Heart left ventricle (tissue), 16 donors: Measurements from ENCODE around the gene NEURL1. TPM values are rescaled to one million over a fixed set of nuclear protein-coding genes. Genes with fewer than 3 reads are reported as not detected.

Source experiments
- ATAC-seq, 4 donors: fragments of 200-7000 bp; cut with Tn5 transposase; one replicate each; pipeline ENCODE4 v1.9.1; 2020 to 2022; ENCODE audit warnings: moderate library complexity in 4 of 4, mild to moderate bottlenecking in 3 of 4, moderate number of reproducible peaks in 1 of 4
- DNase-seq, 5 donors: peaks; one replicate each; pipeline ENCODE4 v3.0.0-alpha.2; 2020
- H3K27ac ChIP-seq, 12 donors: fragments of 200-600 bp; sonication (generic) in 4 of 12; one replicate each; pipeline versions ENCODE4 v1.5.0 to v1.8.0; 2016 to 2022; ENCODE audit warnings: mild to moderate bottlenecking in 2 of 12
- H3K27me3 ChIP-seq, 9 donors: fragments of 200-600 bp; sonication (generic) in 2 of 9; one replicate each; pipeline versions ENCODE4 v1.5.1 to v1.8.0; 2016 to 2022; ENCODE audit warnings: mild to moderate bottlenecking in 3 of 9
- H3K36me3 ChIP-seq, 9 donors: fragments of 200-600 bp; sonication (generic) in 2 of 9; one replicate each; pipeline versions ENCODE4 v1.5.0 to v1.8.0; 2018 to 2022; ENCODE audit warnings: mild to moderate bottlenecking in 2 of 9
- H3K4me1 ChIP-seq, 12 donors: fragments of 200-600 bp; sonication (generic) in 4 of 12; one replicate each; pipeline versions ENCODE4 v1.5.0 to v1.8.0; 2016 to 2022; ENCODE audit warnings: mild to moderate bottlenecking in 3 of 12
- H3K4me3 ChIP-seq, 12 donors: fragments of 200-600 bp; sonication (generic) in 4 of 12; one replicate each; pipeline versions ENCODE4 v1.5.0 to v1.8.0; 2017 to 2022; ENCODE audit warnings: mild to moderate bottlenecking in 9 of 12, moderate library complexity in 4 of 12
- H3K9me3 ChIP-seq, 12 donors: fragments of 200-600 bp; sonication (generic) in 4 of 12; one replicate each; pipeline versions ENCODE4 v1.5.0 to v1.8.0; 2016 to 2022; ENCODE audit warnings: mild to moderate bottlenecking in 1 of 12
- CTCF ChIP-seq, 12 donors: fragments of 200-600 bp; sonication (generic) in 4 of 12; IDR thresholded peaks; one replicate each; pipeline versions ENCODE4 v1.5.0 to v1.8.0; 2018 to 2022; ENCODE audit warnings: antibody characterized with exemption in 12 of 12, mild to moderate bottlenecking in 5 of 12
- POLR2A ChIP-seq, 2 donors: fragments of 450-650 bp; IDR thresholded peaks; one replicate each; pipeline ENCODE4 v1.6.1; 2017; ENCODE audit warnings: antibody characterized with exemption in 2 of 2, mild to moderate bottlenecking in 2 of 2, moderate library complexity in 2 of 2
- WGBS, 4 donors: extraction: QIAGEN DNeasy Blood & Tissue Kit in 2 of 4; methylation state at CpG; one replicate each; pipeline versions ENCODE4 v1.1.5 to v1.1.7; 2013 to 2018; 5-methylcytosine and 5-hydroxymethylcytosine counted together
- intact Hi-C, 10 donors: fragments of 100-400 bp; cut with DNase I; formaldehyde crosslinking; loops; one replicate each; pipeline versions ENCODE4 v1.11.1 to v1.14.2; 2022
- polyA plus RNA-seq, 2 donors: library from polyadenylated mRNA; stranded (reverse); fragments of 200-250 nt; gene quantifications; one replicate each; pipeline ENCODE4 v1.2.3, GENCODE V29; 2013
- total RNA-seq, 9 donors: library from RNA; depleted of rRNA in 2 of 9; stranded (reverse); fragments of >200 nt in 2 of 9; fragmentation: NEBNext Ultra II Directional in 3 of 9; extraction: Animal tissue kit (Norgen Biotek cat#: 25700) in 3 of 9; gene quantifications; one replicate each; pipeline versions ENCODE4 v1.1.0 to v1.2.4, GENCODE V29; 2016 to 2023
- donor health status: ischemic (EF 13 %, LVEDD 7.1; RV severe dilation, severe dysfunction).
- donor health status: healthy with polysubstance abuse.
- donor health status: DM: no; HTN: yes; CAD: no.
- donor health status: DM: no; HTN: no; CAD: no.
- donor health status: ischemic (EF 25% LVEDD 6.9; RV normal size, moderate dysfunction).
- donor health status: ischemic (EF 25% LVEDD 5.7; RV mildly dilated, moderate dysfunction).
- donor health status: healthy.
- donor health status: DM: yes; HTN: yes; CAD: no.
- donor health status: ischemic (EF 35%, LVEDD 5.7; RV mildly dilated, moderate dysfunction).
- donor health status: nonischemic (EF 11% LVEDD 7.7; RV severe dilation, severe dysfunction).
- donor health status: DM: yes; HTN: yes; CAD: no.
- donor health status: PGD.
- donor health status: ischemic (EF 29% LVEDD 5.4; RV normal size, mild dysfunction).
- donor health status: nonischemic (EF 23%, LVEDD 6.1; RV moderate dilation, normal function).

The NEURL1 gene
- total and polyA plus RNA-seq, 11 donors: 0.07 to 0.64 (median 0.14) TPM; not detected in 2

- Histone ChIP-seq H3K4me1 (peaks cover 0 to 8% (median 4%) of the 10 kb centered on the region in 12 donors), H3K4me3 (no peak overlapping the region), H3K27ac (no peak overlapping the region), H3K9me3 (no peaks in the 10 kb centered on the region), H3K36me3 (no peaks in the 10 kb centered on the region), H3K27me3 (no peaks in the 10 kb centered on the region)
- no peak for DNase-seq
- no peak for TF ChIP-seq CTCF (IDR thresholded peaks at IDR 0.05)
- no peak for TF ChIP-seq POLR2A (IDR thresholded peaks at IDR 0.05)
- WGBS, 4 donors: 65 to 79% (median 75%) methylated on average over 8 of the region's 8 CpGs
- no peak for ATAC-seq
- intact Hi-C loops: no loop called here
These were observed 36.3 kb upstream of the NEURL1 start for GRCh38 chr10:103457176-103457712.

GRCh38 chr10:103457896-103458583 lies 35.5 kb upstream of the NEURL1 start:
- Histone ChIP-seq H3K9me3 (no peaks in the 10 kb centered on the region), H3K27ac (no peak overlapping the region), H3K4me3 (no peak overlapping the region), H3K36me3 (no peaks in the 10 kb centered on the region), H3K4me1 (peaks cover 0 to under 1% (median 0%) of the 10 kb centered on the region in 12 donors), H3K27me3 (no peaks in the 10 kb centered on the region)
- no peak for ATAC-seq
- WGBS, 4 donors: 94 to 98% (median 97%) methylated on average over 31 to 39 of the region's 39 CpGs
- TF ChIP-seq CTCF (IDR thresholded peaks at IDR 0.05) (no peak), POLR2A (IDR thresholded peaks at IDR 0.05) (no peak)
- no peak for DNase-seq
- intact Hi-C loops: no loop called here

- Histone ChIP-seq H3K36me3 (no peaks in the 10 kb centered on the region), H3K27me3 (no peaks in the 10 kb centered on the region), H3K4me3 (no peak within 1 kb of the TSS), H3K27ac (no peak within 1 kb of the TSS), H3K4me1 (no peaks in the 10 kb centered on the region), H3K9me3 (no peaks in the 10 kb centered on the region)
- DNase-seq: no peak
- ATAC-seq: no peak
- intact Hi-C loops: no loop called here
- WGBS, 4 donors: 68 to 79% (median 78%) methylated on average over 5 to 9 of the region's 9 CpGs
- TF ChIP-seq CTCF (IDR thresholded peaks at IDR 0.05) (no peak), POLR2A (IDR thresholded peaks at IDR 0.05) (no peak)
These were observed 34.8 kb upstream of the NEURL1 start, which contains the start of gene CALHM1 for GRCh38 chr10:103458720-103459119. Gene CALHM1, minus strand, starts transcription at chr10:103458900. Its CDS starts 149 bp downstream, at chr10:103458751.

GRCh38 chr10:103459615-103460014 lies 33.9 kb upstream of the NEURL1 start:
- intact Hi-C loops: no loop called here
- TF ChIP-seq CTCF (IDR thresholded peaks at IDR 0.05): no peak
- TF ChIP-seq POLR2A (IDR thresholded peaks at IDR 0.05): no peak
- Histone ChIP-seq H3K9me3 (no peaks in the 10 kb centered on the region), H3K4me1 (no peaks in the 10 kb centered on the region), H3K27ac (no peak overlapping the region), H3K4me3 (no peak overlapping the region), H3K36me3 (no peaks in the 10 kb centered on the region), H3K27me3 (no peaks in the 10 kb centered on the region)
- DNase-seq (no peak), ATAC-seq (no peak)
- WGBS, 4 donors: 65 to 75% (median 72%) methylated on average over 3 to 4 of the region's 4 CpGs
